SK-N-SH (cell line): ENCODE measurements around the gene ZC3H10. TPM values are rescaled to one million over a fixed set of nuclear protein-coding genes. Genes with fewer than 3 reads are reported as not detected.

ENCODE experiments used
- CTCF ChIA-PET: fragments of 300-600, 350-600 bp; formaldehyde crosslinking; extraction: SDS; loops from one replicate; lab custom pipeline; 2021; lab: Yijun Ruan, JAX
- POLR2A ChIA-PET: fragments of 350-600 bp; sonication (Branson Sonifier 250); formaldehyde crosslinking; extraction: SDS; loops from one replicate; lab custom pipeline; 2020; ENCODE audit warnings: antibody characterized with exemption, inconsistent platforms; lab: Yijun Ruan, JAX
- DNase-seq: peaks from one replicate; pipeline ENCODE4 v3.0.0; 2012
- H2AFZ ChIP-seq: fragments of 200-600 bp; sonication (generic); 2 replicates; pipeline ENCODE4 v1.8.1; 2016; ENCODE audit warnings: antibody characterized with exemption, mild to moderate bottlenecking, low read depth
- H3F3A ChIP-seq: fragments of 200-600 bp; sonication (generic); replicated peaks from 2 replicates; pipeline ENCODE3; 2016; ENCODE audit warnings: antibody characterized with exemption, mild to moderate bottlenecking; ENCODE audit not compliant: insufficient read depth
- H3K27ac ChIP-seq, 2 experiments: fragments of 200-500 bp in 1 of 2; fragments of 200-600 bp in 1 of 2; sonication (Bioruptor generic) in 1 of 2; sonication (generic), shearing (Covaris generic) in 1 of 2; 2 replicates each; pipeline versions ENCODE4 v1.5.1 to v1.6.1; 2014 to 2016; ENCODE audit warnings: low read depth in 2 of 2, inconsistent platforms in 1 of 2, low read length in 1 of 2, mild to moderate bottlenecking in 1 of 2, mixed read lengths in 1 of 2
- H3K27me3 ChIP-seq: fragments of 200-600 bp; sonication (generic), shearing (Covaris generic); 2 replicates; pipeline ENCODE4 v1.6.1; 2016; ENCODE audit warnings: mixed run types; ENCODE audit not compliant: insufficient read depth
- H3K36me3 ChIP-seq, 2 experiments: fragments of 200-500 bp in 1 of 2; fragments of 200-600 bp in 1 of 2; sonication (Bioruptor generic) in 1 of 2; sonication (generic) in 1 of 2; replicated peaks in 1 of 2; 2 replicates each; pipeline versions ENCODE3 to v1.5.1; 2014 to 2016; ENCODE audit warnings: low read length in 1 of 2, mild to moderate bottlenecking in 1 of 2; ENCODE audit not compliant: insufficient read depth in 2 of 2, control insufficient read depth in 1 of 2
- H3K4me1 ChIP-seq, 2 experiments: fragments of 200-500 bp in 1 of 2; fragments of 200-600 bp in 1 of 2; sonication (Bioruptor generic) in 1 of 2; sonication (generic), shearing (Covaris generic) in 1 of 2; 2 replicates each; pipeline versions ENCODE4 v1.5.1 to v1.6.1; 2014 to 2016; ENCODE audit warnings: low read depth in 1 of 2, low read length in 1 of 2, mixed run types in 1 of 2; ENCODE audit not compliant: insufficient read depth in 2 of 2, control insufficient read depth in 1 of 2
- H3K4me2 ChIP-seq: fragments of 200-600 bp; sonication (generic), shearing (Covaris generic); 2 replicates; pipeline ENCODE4 v1.6.1; 2017; ENCODE audit warnings: mixed run types
- H3K4me3 ChIP-seq, 2 experiments: fragments of 200-500 bp in 1 of 2; fragments of 200-600 bp in 1 of 2; sonication (Bioruptor generic) in 1 of 2; sonication (generic), shearing (Covaris generic) in 1 of 2; 2 replicates each; pipeline versions ENCODE4 v1.5.1 to v1.8.1; 2014 to 2016; ENCODE audit warnings: low read depth in 2 of 2, inconsistent platforms in 1 of 2, low read length in 1 of 2, mild to moderate bottlenecking in 1 of 2, mixed read lengths in 1 of 2, moderate library complexity in 1 of 2
- H3K79me2 ChIP-seq: fragments of 200-600 bp; sonication (generic); 2 replicates; pipeline ENCODE4 v1.8.1; 2017; ENCODE audit warnings: mild to moderate bottlenecking; ENCODE audit not compliant: insufficient read depth
- H3K9ac ChIP-seq: fragments of 200-600 bp; sonication (generic); 2 replicates; pipeline ENCODE4 v1.6.1; 2017; ENCODE audit warnings: mixed run types
- H3K9me2 ChIP-seq: fragments of 200-600 bp; sonication (generic); 2 replicates; pipeline ENCODE4 v1.6.1; 2017; ENCODE audit warnings: mixed run types
- H3K9me3 ChIP-seq: fragments of 200-600 bp; sonication (generic); 2 replicates; pipeline ENCODE4 v1.6.1; 2017; ENCODE audit warnings: mixed run types, mild to moderate bottlenecking, moderate library complexity
- H4K20me1 ChIP-seq: fragments of 200-600 bp; sonication (generic); 2 replicates; pipeline ENCODE4 v1.6.1; 2017; ENCODE audit warnings: mild to moderate bottlenecking, mixed run types; ENCODE audit not compliant: insufficient read depth
- CTCF ChIP-seq: fragments of 200-600 bp; sonication (generic); IDR thresholded peaks from 2 replicates; pipeline ENCODE4 v1.6.1; 2017; ENCODE audit warnings: antibody characterized with exemption, mild to moderate bottlenecking, moderate library complexity
- ELF1 ChIP-seq: IDR thresholded peaks from 2 replicates; pipeline ENCODE4 v1.4.0; 2012
- FOSL2 ChIP-seq: IDR thresholded peaks from 2 replicates; pipeline ENCODE4 v1.4.0; 2012; ENCODE audit warnings: low read depth, mild to moderate bottlenecking, moderate library complexity, borderline replicate concordance
- FOXJ3 ChIP-seq: sonication (generic); formaldehyde crosslinking; IDR thresholded peaks from 2 replicates; pipeline ENCODE4 v1.5.1; 2020; ENCODE audit warnings: mild to moderate bottlenecking, missing genetic modification reagents
- FOXM1 ChIP-seq: IDR thresholded peaks from 2 replicates; pipeline ENCODE4 v1.4.0; 2012; ENCODE audit warnings: low read depth, mild to moderate bottlenecking
- GABPA ChIP-seq: IDR thresholded peaks from 2 replicates; pipeline ENCODE4 v1.4.0; 2012; ENCODE audit warnings: low read depth, mild to moderate bottlenecking
- GATA2 ChIP-seq: sonication (generic); formaldehyde crosslinking; IDR thresholded peaks from 2 replicates; pipeline ENCODE4 v1.5.0; 2020; ENCODE audit warnings: mild to moderate bottlenecking, missing genetic modification reagents
- JUND ChIP-seq: IDR thresholded peaks from 2 replicates; pipeline ENCODE4 v1.4.0; 2012
- MAX ChIP-seq: IDR thresholded peaks from 2 replicates; pipeline ENCODE4 v1.4.0; 2012; ENCODE audit warnings: low read depth
- MXI1 ChIP-seq: IDR thresholded peaks from 2 replicates; pipeline ENCODE4 v1.6.1; 2012; ENCODE audit warnings: mild to moderate bottlenecking, low read depth, low read length, improper control_type of control experiment
- PBX3 ChIP-seq: IDR thresholded peaks from 2 replicates; pipeline ENCODE4; 2012
- RAD21 ChIP-seq: IDR thresholded peaks from 2 replicates; pipeline ENCODE4 v1.6.1; 2012; ENCODE audit warnings: mild to moderate bottlenecking, low read length
- RXRA ChIP-seq: IDR thresholded peaks from 2 replicates; pipeline ENCODE4 v1.4.0; 2012; ENCODE audit warnings: low read depth, mild to moderate bottlenecking, borderline replicate concordance
- TCF12 ChIP-seq: IDR thresholded peaks from 2 replicates; pipeline ENCODE4 v1.4.0; 2012
- USF1 ChIP-seq: IDR thresholded peaks from 2 replicates; pipeline ENCODE4 v1.4.0; 2012; ENCODE audit warnings: low read depth, borderline replicate concordance
- USF2 ChIP-seq: fragments of 150-350 bp; IDR thresholded peaks from 2 replicates; pipeline ENCODE4 v1.6.1; 2017; ENCODE audit warnings: antibody characterized with exemption, low read length, low read depth, borderline replicate concordance
- WGBS: methylation state at CpG from one replicate; pipeline ENCODE4 v1.1.6; 2017; ENCODE audit warnings: low lambda C conversion rate; 5-methylcytosine and 5-hydroxymethylcytosine counted together
- polyA plus RNA-seq, 3 experiments: library from polyadenylated mRNA; depleted of rRNA; stranded (reverse); fragments of >200 nt; gene quantifications; 2 replicates each; pipeline ENCODE4 v1.2.3, GENCODE V29; 2012

Gene ZC3H10
- polyA plus RNA-seq, 1 of the 3 experiments (the other 2 are of a cell fraction), result 2.0 TPM

- H3F3A ChIP-seq, result peaks cover 19% of the 10 kb centered on the region
- H4K20me1 ChIP-seq, result no peaks in the 10 kb centered on the region
- DNase-seq, result peak; percentile 71
- no peaks in the 10 kb centered on the region for H3K9me3 ChIP-seq
- H3K4me1 ChIP-seq, result peaks cover 18 to 21% of the 10 kb centered on the region in 2 experiments; a peak in 3 of 4 replicates
- POLR2A ChIA-PET, result interaction anchor here (0.7 to 1.6 kb wide), 6 partner anchors 9 to 48 kb away, joined by 3 to 6 read pairs (median 4); partner anchors contain the start of genes ESYT1 and ZC3H10
- peak overlapping the region; percentile 95 for H3K4me2 ChIP-seq
- peak overlapping the region; percentile 62 to 87 for H3K4me3 ChIP-seq
- peak overlapping the region; percentile 82 for H3K9ac ChIP-seq
- TF ChIP-seq CTCF (peak; percentile 48; the same call in 1 of the 2 replicates), FOXM1 (no peak), GATA2 (CRISPR knock-in tag) (no peak), JUND (no peak), PBX3 (no peak), FOXJ3 (CRISPR knock-in tag) (no peak), TCF12 (no peak), ELF1 (no peak), MXI1 (peak; percentile 57; the same call in 1 of the 2 replicates), MAX (peak; percentile 20; the same call in 1 of the 2 replicates), USF2 (no peak)
- peak overlapping the region; percentile 85 to 86 for H3K27ac ChIP-seq
- peaks cover 6 to 9% of the 10 kb centered on the region in 2 experiments for H3K36me3 ChIP-seq
- 9% methylated on average over 12 of the region's 12 CpGs for WGBS
- peaks cover 26% of the 10 kb centered on the region for H3K79me2 ChIP-seq
- no peaks in the 10 kb centered on the region for H3K9me2 ChIP-seq
- peak overlapping the region; percentile 75 for H2AFZ ChIP-seq
- CTCF ChIA-PET, result interaction anchor here (0.7 to 1.6 kb wide), 16 partner anchors 9 to 70 kb away, joined by 3 to 14 read pairs (median 4); partner anchors contain the start of genes ESYT1, RNF41, SMARCC2 and ZC3H10
- no peaks in the 10 kb centered on the region for H3K27me3 ChIP-seq
Measured at GRCh38 chr12:56151672-56152131, 33.6 kb downstream of the ZC3H10 start.

- peak within 1 kb of the TSS; percentile 85 to 86 for H3K27ac ChIP-seq
- 1% methylated on average over 27 of the region's 37 CpGs for WGBS
- H3K27me3 ChIP-seq, result no peaks in the 10 kb centered on the region
- peaks cover 6 to 9% of the 10 kb centered on the region in 2 experiments for H3K36me3 ChIP-seq
- CTCF ChIA-PET, result interaction anchor here (0.7 to 1.6 kb wide), 16 partner anchors 8 to 69 kb away, joined by 3 to 14 read pairs (median 4); partner anchors contain the start of genes ESYT1, RNF41, SMARCC2 and ZC3H10
- peak within 1 kb of the TSS; percentile 95 for H3K4me2 ChIP-seq
- H3K9me2 ChIP-seq, result no peaks in the 10 kb centered on the region
- DNase-seq, result peak; percentile 93
- H3K9me3 ChIP-seq, result no peaks in the 10 kb centered on the region
- H3K79me2 ChIP-seq, result peaks cover 31% of the 10 kb centered on the region
- H4K20me1 ChIP-seq, result no peaks in the 10 kb centered on the region
- H2AFZ ChIP-seq, result peak within 1 kb of the TSS; percentile 75
- peak within 1 kb of the TSS; percentile 82 for H3K9ac ChIP-seq
- peaks cover 21% of the 10 kb centered on the region in 2 experiments; a peak in 3 of 4 replicates for H3K4me1 ChIP-seq
- H3F3A ChIP-seq, result peaks cover 23% of the 10 kb centered on the region
- peak within 1 kb of the TSS; percentile 62 to 87 for H3K4me3 ChIP-seq
- POLR2A ChIA-PET, result interaction anchor here (0.7 to 1.6 kb wide), 6 partner anchors 9 to 47 kb away, joined by 3 to 6 read pairs (median 4); partner anchors contain the start of genes ESYT1 and ZC3H10
- TF ChIP-seq FOXJ3 (CRISPR knock-in tag) (no peak), RAD21 (no peak), CTCF (no peak), FOXM1 (no peak), RXRA (no peak), USF2 (no peak), FOSL2 (peak; percentile 67; the same call in 1 of the 2 replicates), USF1 (peak; percentile 24; the same call in 1 of the 2 replicates), TCF12 (no peak), GABPA (peak; percentile 83)
Measured at GRCh38 chr12:56152132-56152755, 34.2 kb downstream of the ZC3H10 start, which contains the start of gene MYL6B. Gene MYL6B, plus strand, starts transcription at chr12:56152587. Its CDS starts 1,332 bp downstream, at chr12:56153919.
